ENCODE results near the gene SMIM34.
"Not testable (repeated sequence)": the region's sequence is repeated elsewhere in the genome, so short reads cannot be mapped to it uniquely, and the experiment has no call there.

Gene SMIM34

DNA sequence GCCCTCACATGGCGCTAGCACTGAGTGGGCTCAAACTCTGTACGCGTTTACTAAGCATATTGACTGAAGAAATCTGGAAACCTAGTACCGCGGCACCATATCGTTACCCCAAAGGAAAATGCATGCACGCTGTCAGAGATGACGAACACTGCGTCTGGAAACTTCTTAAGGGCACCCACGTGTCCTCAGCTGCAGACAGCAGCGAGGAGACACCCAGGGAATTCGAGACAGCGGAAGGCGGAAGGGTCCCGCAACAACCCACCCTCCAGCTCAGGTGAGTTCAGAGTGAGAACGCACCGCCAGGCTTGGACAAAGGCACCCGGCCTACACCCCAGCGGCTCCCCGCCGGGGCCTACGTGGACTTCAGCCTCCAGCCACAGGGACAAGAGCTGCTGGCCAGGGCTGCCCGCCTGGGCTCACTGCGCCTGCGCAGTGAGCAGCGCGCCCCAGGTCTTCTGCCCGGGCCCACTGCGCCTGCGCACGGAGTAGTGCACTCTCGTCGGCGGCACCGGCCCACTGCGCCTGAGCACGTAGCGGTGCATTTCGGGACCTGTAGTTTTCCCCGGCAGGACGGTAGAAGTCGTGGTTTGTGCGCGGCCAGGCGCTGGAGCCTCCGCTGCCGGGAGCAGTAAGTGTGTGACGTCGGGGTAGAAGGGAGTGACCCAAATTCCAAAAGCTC is 48.7 kb downstream of the SMIM34 start, which contains the start of gene SMIM11:
SMIM11 (plus strand) TSS at position 568 of the 679 bp plus-strand sequence. CDS start 3,998 bp downstream, outside the sequence.
- DNase-seq (ENCODE audit: low read depth); H3K4me3 ChIP-seq (ENCODE audit: low read length): not testable (repeated sequence)

DNA sequence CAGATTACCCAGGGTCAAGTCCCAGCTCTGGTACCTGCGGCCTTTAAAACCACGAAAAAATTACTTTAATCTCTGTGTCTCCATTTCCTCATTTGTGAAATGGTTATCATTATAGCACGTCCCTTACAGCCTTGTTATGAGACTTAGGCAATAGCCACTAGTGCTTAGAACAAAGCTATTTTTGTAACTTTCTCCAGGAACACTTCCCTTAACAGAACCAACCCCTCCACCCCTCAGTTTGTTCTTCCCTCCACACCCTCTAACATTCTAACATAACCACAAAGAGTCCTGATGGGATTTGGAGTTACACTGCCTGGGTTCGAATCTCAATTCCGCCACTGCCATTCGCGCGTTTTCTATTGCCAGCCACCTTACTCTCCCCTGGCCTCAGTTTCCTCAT is 49.3 kb downstream of the SMIM34 start:
- not testable (repeated sequence) for H3K4me3 ChIP-seq (ENCODE audit: low read length); DNase-seq (ENCODE audit: low read depth)

DNA sequence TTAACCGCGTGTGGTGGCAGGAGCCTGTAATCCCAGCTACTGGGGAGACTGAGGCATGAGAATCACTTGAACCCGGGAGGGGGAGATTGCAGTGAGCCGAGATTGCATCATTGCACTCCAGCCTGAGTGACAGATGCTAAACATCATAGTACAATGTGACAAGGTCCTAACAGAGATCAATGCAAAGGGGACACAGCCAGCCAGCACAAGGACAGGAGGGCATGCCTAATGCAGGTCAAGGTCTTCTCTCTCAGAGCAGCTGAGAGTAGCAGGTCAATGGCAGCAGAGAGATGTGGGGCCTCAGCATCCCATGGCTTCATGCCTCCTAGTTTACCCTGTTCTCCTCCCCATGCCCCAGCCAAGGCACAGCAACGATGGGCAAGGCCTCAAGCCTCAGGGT is 51.4 kb downstream of the SMIM34 start:
- DNase-seq (ENCODE audit: low read depth) = no peak
- H3K4me3 ChIP-seq (ENCODE audit: low read length) = no peak overlapping the region
- TF ChIP-seq, protein P1, sequence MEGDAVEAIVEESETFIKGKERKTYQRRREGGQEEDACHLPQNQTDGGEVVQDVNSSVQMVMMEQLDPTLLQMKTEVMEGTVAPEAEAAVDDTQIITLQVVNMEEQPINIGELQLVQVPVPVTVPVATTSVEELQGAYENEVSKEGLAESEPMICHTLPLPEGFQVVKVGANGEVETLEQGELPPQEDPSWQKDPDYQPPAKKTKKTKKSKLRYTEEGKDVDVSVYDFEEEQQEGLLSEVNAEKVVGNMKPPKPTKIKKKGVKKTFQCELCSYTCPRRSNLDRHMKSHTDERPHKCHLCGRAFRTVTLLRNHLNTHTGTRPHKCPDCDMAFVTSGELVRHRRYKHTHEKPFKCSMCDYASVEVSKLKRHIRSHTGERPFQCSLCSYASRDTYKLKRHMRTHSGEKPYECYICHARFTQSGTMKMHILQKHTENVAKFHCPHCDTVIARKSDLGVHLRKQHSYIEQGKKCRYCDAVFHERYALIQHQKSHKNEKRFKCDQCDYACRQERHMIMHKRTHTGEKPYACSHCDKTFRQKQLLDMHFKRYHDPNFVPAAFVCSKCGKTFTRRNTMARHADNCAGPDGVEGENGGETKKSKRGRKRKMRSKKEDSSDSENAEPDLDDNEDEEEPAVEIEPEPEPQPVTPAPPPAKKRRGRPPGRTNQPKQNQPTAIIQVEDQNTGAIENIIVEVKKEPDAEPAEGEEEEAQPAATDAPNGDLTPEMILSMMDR (conservative IDR thresholded peaks at IDR 0.05; ENCODE audit: low read depth, low read length) = no peak

DNA sequence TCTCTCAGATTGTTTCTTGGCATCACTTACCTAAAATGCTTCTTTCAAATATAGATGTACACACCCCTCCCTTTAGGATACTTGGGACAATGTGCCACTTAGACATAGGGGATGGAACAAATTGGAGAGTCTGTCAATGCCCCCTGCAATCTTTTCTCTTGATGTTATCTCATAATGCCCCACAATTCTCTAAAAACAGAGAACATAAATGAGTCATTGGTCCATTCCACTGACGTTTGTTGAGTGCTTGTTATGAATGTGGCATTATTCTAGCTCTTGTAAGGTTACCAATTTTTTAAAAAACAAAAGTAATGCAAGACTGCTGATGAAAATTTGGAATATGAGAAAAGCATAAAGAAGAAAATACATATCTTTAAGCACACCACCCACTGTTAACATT is 54.0 kb downstream of the SMIM34 start:
- DNase-seq (ENCODE audit: low read depth) = no peak
- TF ChIP-seq, protein P1 (conservative IDR thresholded peaks at IDR 0.05; ENCODE audit: low read depth, low read length) = no peak
- no peak overlapping the region for H3K4me3 ChIP-seq (ENCODE audit: low read length)
